Measurements from ENCODE around the gene IL4R.
"Not testable (repeated sequence)": the region's sequence is repeated elsewhere in the genome, so short reads cannot be mapped to it uniquely, and the experiment has no call there.

IL4R gene

DNA sequence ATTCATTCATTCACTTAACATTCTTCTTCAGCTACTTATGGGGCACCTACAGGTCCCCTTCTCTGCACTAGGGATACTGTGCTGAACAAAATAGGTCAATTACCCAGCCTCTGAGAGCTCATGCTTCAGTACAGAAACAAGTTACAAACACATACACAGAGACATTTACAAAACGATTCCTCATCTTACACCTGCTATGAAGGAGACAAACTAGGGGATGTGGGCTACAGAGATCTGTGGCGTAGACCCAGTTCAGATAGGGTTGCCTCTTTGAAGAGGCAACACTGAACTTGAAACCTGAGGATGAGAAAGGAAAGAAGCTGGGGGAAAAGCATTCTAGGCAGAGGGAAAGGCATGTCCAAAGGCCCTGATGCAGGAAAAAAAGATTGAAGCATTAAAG is 93.4 kb downstream of the IL4R start:
- no peak for DNase-seq

DNA sequence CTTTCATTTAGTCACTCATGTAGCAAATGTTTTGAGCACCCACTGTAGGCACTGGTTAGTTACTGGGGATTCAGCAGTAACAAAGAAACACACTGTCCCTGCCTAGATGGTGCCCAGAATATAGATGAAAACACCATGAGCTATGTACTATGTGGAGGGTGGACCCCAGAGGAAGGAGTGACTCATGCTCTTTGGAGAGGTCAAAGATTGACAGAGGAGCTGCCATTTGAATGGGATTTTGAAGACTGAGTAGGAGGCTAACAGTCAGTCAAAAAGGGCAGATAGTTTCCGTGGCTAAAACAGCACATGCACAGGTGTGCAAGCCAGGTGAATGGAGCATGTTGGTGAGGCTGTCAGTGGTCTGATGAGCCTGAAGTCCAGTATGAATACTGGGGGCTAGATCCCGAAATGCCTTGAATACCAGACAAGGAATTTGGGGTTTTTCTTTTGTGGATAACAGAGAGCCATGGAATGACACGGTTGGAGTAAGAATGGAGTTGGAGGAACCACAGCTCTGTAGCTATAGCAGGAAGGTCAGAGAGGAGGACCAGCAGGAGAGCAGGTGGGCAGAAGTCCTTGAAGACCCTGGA is 94.3 kb downstream of the IL4R start:
- DNase-seq = peak; percentile 59

DNA sequence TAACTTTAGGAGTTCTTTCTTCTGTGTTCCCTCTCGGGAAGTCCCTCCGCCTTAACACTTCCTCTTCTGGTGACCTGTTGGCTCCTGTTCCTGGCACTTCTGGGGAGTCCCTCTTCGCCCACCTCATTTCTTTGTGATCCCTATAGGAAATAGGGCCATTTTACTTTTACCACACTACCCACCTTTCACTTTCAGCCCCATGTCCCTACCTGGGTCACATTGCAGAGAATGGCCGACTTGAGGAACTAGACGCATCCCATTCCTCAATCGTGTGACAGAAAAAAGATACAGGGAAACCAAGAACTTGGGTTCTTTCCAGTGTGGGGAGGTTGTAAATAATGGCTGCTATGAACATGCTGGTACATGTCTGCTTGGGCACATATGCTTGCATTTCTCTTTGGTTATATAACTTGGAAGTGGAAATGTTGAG is 94.8 kb downstream of the IL4R start:
- no peak for DNase-seq

DNA sequence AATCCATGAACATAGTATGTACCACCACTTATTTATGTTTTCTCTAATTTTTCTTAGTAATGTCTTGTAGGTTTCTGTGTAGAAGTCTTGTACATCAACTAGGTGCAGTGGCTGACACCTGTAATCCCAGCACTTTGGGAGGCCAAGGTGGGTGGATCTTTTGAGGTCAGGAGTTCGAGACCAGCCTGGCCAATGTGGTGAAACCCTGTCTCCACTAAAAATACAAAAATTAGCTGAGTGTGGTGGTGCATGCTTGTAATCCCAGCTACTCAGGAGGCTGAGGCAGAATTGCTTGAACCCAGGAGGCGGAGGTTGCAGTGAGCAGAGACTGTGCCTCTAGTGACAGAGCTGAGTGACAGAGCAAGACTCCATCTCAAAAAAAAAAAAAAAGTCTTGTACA is 96.2 kb downstream of the IL4R start:
- DNase-seq = not testable (repeated sequence)

DNA sequence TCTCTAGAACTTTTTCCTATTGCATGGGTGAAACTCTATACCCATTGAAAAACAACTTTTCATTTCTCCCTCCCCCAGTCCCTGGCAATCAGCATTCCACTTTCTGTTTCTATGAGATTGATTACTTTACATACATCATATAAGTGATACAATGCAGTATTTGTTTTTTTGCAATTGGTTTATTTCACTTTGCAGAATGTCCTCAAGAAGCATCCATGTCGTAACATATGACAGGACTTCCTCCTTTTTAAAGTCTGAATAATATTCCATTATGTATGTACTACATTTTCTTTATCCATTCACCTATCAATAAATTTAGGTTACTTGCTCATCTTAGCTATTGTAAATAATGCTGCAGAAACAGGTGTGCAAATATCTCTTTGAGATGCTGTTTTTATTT is 97.0 kb downstream of the IL4R start:
- DNase-seq = no peak

DNA sequence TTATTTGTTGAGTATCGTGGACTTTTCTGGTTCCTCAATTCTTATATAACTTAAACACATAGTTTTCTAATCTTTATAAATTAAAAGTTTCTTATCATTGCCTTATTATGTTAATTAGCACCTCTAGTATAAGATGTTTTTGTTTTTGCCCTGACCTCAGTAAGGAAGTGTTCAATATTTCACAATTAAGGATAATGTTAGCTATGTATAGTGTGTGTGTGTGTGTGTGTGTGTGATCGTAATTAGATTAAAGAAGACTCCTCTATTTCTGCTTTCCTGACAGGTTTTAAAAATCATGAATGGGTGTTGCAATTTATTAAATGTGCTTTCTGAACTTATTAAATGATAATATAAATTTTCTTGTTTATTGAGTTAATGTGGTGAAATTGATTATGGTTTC is 100.2 kb downstream of the IL4R start:
- DNase-seq = no peak
